NCI-H2081 (cell line): ENCODE data around the gene GADL1.
A peak's percentile ranks its signal among the peaks of the same experiment; 100 is the strongest.

Source experiments
- DNase-seq, 2 experiments: peaks; one replicate each; lab custom pipeline; 2025; lab: John Stamatoyannopoulos, UW

GADL1 gene, protein sequence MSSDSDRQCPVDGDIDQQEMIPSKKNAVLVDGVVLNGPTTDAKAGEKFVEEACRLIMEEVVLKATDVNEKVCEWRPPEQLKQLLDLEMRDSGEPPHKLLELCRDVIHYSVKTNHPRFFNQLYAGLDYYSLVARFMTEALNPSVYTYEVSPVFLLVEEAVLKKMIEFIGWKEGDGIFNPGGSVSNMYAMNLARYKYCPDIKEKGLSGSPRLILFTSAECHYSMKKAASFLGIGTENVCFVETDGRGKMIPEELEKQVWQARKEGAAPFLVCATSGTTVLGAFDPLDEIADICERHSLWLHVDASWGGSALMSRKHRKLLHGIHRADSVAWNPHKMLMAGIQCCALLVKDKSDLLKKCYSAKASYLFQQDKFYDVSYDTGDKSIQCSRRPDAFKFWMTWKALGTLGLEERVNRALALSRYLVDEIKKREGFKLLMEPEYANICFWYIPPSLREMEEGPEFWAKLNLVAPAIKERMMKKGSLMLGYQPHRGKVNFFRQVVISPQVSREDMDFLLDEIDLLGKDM

DNA sequence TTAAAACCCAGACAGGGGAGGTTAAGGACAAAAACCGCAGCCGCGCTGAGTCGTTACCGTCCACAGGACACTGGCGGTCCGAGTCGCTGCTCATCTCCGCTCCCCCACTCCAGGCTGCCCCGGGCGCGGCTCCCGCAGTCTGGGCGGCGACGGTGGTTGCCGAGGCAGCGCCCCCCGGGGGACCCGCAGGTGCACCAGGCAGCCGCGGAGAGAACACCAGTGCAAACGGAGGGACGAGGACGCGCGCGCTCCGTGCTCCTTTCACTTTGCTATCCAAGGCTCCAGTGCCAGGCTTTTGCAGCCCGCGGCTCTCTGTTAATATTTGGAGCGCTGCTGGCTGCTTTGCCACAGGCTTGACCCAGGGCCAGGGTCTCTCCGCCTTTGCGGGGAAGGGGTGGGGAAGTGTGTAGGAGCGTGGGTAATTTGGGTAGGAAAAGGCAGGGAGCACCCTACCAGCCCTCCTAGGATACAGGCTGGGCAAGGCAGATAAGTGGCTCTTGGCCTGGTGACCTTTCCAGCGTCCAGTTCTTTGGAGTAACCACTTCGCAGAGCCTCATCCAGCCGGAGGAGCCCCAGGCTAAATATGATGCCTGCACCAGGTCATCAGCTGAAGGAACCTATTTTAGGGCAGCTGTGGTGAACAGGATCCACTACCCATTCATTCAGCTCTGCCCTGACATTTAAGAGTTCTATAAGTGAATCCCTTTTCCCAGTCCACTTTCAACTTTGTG is at the start of gene GADL1:
GADL1 (minus strand) TSS at position 141 of the 731 bp plus-strand sequence; CDS start at position 94, 47 bp downstream.
- DNase-seq = peak; percentile 73 to 86

DNA sequence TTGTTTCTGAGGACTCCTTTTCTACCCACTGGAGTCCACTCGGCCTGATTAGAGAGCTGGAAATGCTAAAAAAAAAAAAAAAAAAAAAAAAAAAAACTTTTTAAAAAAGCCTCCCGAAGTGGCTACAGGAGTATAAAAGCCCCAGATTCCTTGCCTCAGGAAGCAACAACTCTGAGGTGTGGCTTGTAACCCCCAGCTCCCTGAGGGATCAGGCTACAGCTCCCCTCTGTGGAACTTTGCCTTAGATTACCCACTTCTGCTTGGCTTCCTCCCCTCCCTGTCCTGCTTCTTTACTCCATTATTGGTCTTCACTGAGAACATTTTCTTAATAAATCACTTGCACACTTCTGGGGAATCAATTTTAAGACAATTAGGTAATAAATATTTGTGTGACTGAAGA is 49.7 kb upstream of the GADL1 start:
- DNase-seq = no peak

DNA sequence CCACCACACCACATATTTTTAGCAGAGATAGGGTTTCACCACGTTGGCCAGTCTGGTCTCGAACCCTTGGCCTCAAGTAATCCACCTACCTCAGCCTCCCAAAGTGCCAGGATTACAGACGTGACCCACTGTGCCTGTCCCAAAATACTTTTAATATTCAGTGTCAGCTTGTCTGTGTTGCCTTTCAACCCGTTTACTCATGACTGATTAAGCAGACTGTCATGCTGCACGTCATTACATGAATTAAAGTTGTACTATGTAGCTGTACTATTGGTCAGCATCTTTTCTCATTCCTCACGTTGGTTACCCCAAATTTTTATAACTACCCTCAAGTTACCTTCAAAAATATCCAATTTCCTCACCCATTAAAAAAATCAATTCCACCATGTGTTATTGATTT is 48.7 kb upstream of the GADL1 start:
- DNase-seq = no peak

DNA sequence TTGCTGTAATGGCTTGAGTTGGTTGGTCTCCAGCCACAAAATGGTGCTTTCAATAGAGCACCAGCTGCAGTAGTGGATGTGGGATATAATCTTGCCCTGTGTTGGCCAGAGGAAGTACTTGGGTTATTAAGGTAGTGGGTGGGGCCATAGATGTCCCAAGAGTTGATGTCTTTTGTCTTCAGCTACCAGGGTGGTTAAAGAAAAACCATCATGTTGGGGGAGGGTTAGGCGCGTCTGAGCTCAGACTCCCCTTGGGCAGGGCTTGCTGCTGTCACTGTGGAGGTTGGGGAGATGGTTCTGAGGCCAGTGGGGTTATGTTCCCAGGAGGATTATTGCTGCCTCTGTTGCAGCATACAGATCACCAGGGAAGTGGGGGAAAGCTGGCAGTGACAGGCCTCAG is 46.9 kb upstream of the GADL1 start:
- DNase-seq = no peak

DNA sequence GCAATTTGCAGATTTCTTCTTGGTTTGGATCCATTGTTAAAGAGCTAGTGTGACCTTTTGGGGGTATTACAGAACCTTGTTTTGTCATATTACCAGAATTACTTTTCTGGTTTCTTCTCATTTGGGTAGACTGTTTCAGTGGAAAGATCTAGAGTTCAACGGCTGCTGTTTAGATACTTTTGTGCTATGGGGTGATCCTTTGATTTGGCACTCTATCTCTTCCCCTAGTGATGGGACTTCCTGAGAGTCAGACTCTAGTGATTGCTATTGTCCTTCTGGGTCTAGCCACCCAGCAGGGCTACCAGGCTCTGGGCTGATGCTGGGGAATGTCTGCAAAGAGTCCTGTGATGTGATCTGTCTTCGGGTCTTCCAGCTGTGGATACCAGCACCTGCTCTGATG is 46.3 kb upstream of the GADL1 start:
- DNase-seq = no peak

DNA sequence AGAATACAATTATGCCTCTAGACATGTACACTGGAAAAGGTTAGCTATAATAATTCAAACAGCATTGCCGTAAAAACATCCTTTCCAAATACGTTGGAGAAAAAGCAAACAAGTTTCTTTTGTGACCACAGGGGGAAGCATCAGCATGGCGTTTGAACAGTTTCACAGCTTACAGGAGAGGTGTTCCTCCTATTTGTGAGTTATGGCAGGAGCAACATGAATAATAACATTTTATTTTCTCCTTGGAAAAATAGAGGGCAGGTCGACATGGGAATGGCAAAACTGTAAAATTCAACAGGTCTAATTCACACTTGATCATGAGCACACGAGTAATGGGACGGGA is 39.7 kb upstream of the GADL1 start:
- peak; percentile 71 to 88 for DNase-seq

DNA sequence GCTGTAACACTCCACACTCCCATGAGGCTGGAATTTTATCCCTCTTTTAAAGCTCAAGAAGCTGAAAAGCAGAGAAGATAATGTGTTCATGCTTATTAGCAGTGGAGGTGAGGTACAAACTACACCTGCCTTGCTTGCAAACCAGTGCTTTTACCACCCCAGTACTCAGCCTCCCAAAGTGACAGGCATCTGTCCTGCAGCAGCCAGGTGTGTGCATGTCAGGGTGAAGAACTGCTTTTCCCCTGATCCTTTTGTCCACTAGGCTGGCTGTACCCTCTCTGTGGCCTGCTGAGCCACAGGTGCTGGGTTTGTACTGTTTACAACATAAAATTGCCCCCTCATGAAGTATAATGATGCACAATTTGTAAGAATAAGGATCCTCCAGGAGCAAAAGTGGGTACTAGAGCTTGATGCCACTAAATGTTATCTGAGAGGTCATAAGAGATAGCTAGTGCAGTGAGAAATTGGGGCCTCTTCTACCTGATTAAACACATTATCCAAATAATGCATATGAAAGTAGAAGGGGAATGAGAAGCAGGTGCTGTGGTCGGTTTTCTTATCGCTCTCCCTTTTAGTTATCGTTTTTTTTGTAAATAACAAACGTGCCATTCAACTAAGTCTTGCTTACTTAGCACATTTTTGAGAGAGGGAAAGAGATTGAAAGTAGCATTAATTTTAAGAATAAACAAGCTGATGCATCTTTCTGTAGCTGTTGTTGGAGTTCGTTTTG is 39.2 kb upstream of the GADL1 start:
- peak; percentile 5 to 76 for DNase-seq

DNA sequence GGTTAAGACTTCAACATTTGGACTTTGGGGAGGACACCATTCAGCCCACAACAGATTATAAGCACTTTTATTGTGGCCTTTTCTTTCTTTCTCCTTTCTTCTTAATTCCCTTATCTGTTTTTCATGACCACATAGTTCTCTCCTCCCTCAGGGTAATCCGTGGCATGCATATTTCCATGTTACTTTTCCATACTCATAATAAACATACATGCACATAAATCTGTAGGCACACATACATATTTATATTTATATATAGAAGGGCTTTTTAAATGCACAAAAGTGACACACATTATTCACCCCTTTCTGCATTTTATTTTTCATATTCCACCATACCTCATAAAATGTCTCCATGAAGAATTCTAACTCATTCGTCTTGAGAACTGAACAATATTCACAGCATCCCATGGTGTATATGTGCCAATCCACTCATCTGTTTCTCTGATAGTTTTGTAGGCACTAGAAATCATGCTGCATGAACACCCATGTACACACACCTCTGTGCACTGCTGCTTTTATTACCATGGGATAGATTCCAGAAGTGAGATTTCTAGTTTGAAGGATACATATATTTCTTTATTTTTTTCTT is 38.1 kb upstream of the GADL1 start:
- DNase-seq = no peak

DNA sequence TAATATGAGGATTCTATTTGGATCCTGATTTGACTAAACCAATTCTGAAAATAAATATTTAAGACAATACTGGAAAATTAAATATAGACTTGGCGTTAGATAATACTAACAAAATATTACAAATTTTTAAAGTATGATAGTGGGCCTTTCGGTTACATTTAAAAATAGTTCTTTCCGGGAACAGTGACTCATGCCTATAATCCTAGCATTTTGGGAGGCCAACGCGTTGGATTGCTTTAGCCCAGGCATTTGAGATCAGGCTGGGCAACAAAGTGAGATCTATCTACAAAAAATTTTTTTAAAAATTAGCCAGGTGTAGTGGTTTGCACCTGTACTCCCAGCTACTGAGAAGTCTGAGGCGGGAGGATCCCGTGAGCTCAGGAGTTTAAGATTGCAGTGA is 30.3 kb upstream of the GADL1 start:
- no peak for DNase-seq

DNA sequence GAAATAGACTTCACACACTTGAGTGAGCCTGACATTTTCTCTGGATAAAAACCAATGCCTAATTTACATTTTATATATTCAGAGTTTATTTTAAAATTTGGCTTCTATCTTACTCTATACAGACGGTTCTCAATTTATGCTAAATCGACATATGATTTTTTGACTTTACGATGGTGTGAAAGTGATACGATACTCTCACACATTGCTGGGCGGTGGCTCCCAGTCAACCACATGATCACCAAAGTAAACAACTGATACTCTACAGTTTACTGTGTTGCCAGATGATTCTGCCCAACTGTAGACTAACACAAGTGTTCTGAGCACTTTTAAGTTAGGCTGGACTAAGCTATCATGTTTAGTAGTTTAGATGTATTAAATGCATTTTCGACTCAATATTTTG is 25.1 kb upstream of the GADL1 start:
- no peak for DNase-seq

DNA sequence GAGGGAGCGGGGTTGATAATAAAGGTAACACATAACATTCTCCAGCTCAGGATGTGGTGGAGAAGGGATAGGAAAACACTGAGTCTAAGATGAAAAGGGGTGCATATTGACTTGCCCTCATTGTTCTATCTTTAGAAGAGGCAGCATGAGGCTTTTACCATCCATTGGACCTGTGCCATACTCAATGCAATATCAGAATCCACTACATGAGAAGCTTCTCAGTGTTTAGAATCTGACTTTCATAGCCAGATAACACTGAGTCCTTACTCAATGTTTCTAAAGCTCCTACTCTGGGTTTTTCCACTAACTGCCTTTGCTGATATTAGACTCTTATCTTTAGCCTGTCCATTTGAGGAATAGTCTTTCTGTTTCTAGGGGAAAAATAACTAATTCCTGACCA is 24.3 kb upstream of the GADL1 start:
- no peak for DNase-seq

DNA sequence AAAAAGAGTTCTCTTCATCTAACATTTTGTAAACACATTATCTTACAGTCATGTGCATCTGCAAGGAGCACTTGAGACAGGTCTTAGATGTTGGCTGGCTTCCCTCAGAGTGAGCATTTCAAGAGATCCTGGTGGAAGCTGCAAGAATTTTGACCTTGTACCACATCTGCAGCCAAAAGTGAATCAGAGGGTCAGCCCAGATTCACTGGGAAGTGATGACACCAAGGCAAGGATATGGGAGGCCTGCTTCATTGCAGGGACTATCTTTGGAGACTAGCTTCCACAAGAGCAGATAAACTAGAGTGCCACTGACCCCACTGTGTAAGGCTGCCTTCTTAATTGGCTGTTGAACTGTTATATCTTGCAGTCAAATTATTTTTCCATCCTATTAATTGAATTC is 21.3 kb upstream of the GADL1 start:
- DNase-seq = no peak

DNA sequence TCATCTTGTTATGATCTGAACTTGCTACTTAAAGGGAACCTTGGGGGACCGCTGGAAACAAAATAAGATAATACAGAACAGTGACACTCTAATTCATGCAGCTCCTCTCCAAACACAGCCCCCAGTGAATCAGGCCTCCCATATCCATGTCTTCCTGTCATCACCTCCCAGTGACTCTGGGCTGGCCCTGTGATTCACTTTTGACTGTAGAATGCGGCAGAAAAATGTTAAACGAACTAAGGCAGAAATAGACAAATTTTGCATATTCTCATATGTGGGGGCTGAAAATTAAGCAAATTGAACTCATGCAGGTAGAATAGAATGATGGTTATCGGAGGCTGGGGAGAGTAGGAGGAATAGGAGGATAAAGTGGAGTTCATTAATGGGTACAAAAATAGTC is 20.2 kb upstream of the GADL1 start:
- no peak for DNase-seq

DNA sequence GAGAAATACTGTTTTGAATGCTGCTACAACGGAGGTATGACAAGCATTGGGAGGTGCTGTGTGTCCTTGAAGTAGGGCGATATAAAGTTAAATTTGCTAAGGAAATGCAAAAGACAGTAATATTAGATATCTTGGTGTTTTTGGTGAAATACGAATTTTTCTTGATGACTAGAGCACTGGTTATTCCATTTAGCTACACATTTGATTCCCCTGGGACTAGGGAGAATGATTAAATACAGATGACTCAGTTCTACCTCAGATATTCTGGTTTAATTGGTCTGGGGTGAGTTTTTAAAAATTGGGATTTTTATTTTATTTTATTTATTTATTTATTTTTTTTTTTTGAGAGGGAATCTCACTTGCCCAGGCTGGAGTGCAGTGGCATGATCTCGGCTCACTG is 18.7 kb upstream of the GADL1 start:
- DNase-seq = no peak

DNA sequence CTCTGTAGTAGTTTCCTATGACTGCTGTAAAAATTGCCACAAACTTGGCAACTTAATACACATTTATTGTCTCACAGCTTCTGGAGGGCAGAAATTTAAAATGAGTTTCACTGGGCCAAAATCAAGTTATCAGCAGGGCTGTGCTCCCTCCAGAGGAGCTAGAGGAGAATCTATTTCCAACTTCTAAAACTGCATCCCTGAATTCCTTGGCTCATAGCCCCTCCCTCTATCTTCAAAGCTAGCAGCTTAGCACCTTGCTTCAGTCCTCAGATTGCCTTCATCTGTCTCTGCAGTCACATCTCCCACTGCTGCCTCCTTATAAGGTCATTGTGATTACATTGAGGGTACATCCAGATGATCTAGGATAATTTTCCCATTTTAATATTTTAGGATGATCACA is 17.8 kb upstream of the GADL1 start:
- no peak for DNase-seq

DNA sequence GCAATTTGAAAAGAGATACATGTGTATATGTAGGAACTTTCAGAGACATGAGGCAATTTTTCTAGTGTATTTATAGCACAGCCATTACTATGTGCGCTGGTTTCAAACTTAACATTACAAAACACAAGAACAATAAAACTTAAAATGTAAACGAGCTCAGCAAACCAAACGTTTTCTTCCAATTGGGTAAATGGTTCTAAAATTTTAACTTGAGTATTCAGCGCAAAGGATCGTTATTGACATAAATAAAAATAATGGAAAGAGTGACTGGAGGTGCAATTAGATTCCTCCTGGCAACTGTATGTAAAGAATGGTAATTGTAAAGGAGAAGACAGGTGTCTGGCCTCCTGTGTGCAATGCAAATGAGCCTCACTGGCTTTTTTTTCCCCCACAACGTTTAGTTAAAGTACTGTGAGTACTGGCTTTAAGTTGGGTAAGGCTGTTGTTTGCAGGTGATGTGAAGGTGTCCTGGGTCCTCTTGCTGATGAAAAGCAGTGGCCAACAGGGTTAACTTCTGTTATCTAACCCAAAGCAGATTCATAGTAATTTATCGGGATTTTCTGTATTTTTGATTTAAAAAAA is 14.1 kb upstream of the GADL1 start:
- peak; percentile 71 to 94 for DNase-seq

DNA sequence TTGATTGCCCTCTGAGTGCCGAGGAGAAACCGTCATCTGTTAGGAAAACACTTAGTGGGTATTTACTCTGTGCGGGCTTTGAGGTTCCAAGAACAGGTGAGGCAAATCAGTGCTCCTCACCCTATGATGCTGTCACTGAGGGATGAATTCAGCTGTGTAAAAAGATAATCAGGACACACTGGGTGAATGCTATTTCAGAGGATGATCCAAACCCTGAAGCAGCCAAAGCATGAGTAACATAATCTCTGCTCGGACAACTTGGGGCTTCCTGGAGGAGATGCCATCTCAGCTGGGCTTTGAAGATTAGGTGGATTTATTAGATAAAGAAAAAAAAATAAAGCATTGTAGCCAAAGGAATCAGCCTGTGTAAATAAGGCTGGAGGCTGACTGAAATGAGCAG is 10.5 kb upstream of the GADL1 start:
- no peak for DNase-seq

DNA sequence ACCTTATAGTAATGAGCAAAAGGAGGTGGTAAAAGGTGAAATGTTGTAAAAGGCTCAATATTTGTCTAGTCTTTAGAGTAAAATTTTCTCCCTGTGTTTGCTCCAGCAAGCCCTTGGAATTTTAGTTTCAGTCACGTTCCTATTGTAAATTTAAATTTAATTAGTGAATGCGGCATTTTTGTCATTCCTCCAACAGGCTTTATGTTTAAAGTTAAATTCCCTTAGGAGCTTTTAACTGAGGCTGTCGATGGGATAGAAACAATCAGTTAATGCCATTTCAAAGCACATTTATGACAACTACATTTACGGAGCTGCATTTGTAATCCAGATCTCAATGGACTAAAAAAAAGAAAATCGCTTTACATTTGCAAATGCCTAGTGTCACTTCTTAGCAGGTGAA is 868 bp upstream of the GADL1 start:
- no peak for DNase-seq

DNA sequence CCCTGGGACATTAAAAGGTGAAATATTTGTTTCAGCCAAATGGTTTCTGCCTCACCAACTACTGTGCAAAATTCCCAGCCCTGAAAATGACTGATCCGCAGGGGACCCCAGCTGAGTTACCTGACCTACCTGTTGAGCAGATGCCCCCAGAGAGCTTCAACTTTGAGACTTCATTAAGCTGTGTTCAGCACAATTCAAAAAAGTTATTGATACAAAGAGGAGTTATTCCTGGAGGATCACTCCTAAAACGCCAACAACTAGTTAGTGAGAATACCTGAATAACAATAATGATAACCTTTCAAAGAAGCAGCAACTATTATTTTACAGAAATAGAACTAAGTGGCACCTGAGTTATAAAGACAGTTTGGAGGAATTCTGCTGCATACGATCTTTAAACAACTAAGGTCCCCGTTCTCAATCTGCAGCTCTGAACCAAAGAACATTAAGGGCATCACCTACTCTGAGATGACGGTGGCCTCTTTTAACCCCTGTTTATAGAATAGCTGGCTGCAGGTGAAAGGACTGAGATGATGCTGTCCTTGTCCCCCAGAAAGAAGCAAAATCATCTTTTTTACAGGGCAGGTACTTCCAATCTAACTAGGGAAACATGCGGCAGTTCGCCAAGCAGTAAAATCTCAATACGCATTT is 659 bp downstream of the GADL1 start:
- DNase-seq = no peak

DNA sequence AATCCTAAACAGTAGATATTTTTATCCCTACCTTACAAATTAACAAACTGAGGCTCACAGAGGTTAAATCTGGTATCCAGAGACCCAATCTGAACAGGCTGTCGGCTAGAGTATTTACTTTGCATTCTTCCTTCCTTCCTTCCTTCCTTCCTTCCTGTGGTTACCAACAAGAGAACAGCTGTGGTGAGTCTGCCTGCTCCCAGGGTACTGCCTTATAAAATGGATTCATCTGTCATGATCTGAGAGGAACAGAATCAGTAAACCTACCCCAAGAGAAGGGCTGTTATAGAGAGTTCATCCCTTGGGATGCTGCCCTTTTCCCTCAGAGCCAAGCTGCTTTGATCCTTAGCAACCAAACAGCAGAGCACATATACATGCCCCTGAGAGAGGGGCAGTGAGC is 3.6 kb downstream of the GADL1 start:
- no peak for DNase-seq

DNA sequence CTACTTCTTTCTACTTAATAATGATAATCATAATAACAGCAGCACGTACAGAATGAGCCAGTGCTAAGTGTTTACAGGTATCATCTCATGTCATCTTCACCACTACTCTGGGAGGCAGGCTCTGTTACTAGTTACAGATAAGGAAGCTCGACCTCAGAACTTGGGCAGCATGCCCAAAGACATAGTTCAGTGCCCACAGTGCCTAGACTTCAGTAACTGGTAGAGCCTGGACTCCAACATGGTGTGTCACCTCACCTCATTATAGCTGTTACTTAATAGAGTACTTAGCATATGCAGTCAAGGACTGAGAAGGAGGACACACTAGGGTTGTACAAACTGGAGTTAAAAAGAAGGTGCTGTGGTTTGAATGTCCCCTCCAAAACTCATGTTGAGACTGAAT is 7.6 kb downstream of the GADL1 start:
- DNase-seq = no peak

DNA sequence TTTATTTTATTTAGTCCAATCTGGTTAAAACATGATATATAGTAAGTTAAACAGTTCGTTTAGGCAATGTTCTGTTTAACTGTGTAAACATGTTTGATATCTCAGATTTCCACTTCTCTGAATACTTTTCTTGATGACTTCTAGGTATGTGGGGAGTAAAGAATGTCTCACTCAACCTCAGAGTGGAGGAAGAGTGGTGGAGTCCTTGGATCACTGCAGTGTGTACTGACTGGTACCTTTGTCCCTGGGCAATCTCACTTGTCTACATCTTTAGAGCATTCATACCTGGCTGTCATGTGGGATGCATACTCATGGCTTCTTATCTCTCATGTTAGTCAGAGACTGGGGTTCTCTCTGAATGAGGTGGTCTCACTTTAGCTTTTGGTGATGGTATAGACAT is 15.6 kb downstream of the GADL1 start:
- no peak for DNase-seq
